ENCODE data around the gene NDFIP2.

The NDFIP2 gene, protein sequence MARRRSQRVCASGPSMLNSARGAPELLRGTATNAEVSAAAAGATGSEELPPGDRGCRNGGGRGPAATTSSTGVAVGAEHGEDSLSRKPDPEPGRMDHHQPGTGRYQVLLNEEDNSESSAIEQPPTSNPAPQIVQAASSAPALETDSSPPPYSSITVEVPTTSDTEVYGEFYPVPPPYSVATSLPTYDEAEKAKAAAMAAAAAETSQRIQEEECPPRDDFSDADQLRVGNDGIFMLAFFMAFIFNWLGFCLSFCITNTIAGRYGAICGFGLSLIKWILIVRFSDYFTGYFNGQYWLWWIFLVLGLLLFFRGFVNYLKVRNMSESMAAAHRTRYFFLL

DNA sequence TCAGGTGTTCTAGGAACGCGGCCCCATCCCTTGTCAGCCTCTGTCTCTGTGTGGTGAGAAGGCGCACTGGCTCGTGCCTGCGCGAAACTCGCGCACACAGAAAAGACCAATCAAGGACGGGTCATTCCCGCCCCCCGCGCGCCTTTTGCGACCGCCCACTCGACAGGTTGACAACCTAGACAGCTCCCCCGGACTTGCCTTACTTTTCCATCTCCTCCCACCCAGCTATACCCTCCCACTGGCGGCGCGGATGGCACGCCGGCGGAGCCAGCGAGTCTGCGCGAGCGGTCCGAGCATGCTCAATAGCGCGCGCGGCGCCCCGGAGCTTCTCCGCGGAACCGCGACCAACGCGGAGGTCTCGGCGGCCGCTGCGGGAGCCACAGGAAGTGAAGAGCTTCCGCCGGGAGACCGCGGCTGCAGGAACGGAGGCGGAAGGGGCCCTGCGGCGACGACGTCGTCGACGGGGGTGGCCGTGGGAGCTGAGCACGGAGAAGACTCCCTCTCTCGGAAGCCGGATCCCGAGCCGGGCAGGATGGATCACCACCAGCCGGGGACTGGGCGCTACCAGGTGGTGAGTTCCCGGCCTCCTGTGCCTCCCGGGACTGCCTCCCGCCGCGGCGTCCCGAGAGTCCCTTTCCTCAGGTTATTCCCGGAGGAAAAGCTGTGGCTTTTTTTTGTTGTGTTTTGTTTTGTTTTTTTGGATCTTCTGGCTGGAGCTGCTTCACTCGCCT lies at the start of gene NDFIP2:
Gene NDFIP2, plus strand, starts transcription at position 202 of the 731 bp plus-strand sequence. Its CDS starts 49 bp downstream, at position 251.
- peak; percentile 93 to 95 for DNase-seq

DNA sequence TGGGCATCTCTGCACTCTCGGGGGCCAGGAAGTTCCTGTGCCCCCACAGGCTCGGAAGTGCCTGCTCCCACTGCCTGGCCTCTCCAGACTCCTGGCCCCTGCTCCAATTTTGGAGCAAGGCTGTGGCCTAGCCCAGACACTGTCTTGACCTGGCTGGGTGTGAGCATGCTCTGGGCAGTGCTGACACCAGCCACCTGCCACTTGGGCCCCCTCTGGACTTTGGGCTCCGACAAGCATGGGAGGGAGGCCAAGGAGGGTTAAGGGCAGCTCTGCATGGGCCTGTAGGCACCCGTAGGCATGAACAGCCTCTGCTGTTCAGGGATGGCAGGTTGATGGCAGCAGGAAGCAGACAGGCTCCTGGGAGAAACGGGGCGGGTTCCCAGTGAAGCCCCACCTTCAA lies 48.9 kb upstream of the NDFIP2 start:
- no peak for DNase-seq

DNA sequence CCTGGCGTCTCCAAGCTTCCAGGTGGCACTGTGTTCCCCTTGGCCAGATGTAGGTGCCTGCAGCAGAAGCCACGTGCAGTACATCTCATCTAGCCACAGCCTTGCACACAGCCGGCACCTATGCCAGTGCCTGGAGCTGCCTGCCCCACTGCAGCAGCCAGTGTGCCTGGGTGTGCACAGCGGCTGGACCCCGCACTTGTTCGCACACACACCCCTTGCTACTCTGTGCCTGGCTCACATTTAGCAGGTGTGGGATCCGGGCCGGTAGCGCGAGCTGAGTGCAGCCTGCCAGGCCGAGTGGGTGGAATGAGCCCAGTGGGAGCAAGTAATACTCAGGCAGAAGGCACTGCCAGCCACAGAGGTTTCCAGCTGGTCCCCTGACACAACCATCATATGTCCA lies 48.0 kb upstream of the NDFIP2 start:
- no peak for DNase-seq

DNA sequence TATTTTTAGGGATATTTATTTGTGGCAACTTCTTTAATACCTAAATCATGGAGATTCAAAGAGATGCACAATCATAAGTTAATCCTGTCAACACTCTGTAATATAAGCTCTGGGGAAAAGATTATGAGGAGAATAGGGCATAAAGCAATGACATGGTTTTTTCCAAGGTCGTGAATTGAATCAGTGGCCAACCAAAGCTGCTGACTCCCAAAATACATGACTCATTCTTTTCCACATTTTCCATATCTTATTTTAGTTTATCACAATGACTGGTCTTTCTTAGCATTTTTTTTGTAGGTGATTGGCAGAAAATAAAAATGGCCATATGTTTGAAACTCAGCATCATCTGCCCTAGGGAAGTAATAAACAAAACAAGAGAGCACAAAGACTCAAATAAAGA lies 46.4 kb upstream of the NDFIP2 start:
- no peak for DNase-seq

DNA sequence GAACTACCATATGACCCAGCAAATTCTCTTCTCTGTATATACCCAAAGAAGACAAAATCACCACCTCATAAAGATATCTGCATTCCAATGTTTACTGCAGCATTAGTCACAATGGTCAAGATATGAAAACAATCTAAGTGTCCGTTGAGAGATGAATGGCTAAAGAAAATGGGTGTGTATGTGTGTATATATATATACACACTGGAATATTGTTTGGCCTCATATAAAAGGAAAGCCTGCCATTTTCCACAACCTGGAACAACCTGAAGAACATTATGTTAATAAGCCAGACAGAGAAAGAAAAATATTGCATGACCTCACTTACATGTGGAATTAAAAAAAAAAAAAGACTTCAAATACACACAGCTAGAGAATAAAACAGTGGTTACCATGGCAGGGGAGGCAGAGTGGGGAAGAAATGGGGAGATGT lies 45.4 kb upstream of the NDFIP2 start:
- no peak for DNase-seq

DNA sequence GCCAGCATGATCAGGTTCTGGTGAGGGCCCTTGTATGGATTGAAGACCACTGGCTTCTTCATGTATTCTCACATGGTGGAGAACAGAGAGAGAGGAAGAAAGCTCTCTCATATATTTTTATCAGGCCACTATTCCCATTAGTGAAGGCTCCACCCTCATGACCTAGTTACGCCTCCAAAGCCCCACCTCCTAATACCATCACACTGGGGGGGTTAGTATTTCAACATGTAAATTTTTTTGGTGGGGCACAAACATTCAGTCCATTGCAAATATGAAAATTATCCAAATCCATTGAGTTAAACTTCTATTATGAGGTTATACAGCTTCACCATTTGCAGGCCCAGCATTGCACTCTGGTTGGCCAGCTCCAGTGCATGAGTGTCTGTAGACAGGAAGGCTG lies 41.7 kb upstream of the NDFIP2 start:
- DNase-seq, result no peak

DNA sequence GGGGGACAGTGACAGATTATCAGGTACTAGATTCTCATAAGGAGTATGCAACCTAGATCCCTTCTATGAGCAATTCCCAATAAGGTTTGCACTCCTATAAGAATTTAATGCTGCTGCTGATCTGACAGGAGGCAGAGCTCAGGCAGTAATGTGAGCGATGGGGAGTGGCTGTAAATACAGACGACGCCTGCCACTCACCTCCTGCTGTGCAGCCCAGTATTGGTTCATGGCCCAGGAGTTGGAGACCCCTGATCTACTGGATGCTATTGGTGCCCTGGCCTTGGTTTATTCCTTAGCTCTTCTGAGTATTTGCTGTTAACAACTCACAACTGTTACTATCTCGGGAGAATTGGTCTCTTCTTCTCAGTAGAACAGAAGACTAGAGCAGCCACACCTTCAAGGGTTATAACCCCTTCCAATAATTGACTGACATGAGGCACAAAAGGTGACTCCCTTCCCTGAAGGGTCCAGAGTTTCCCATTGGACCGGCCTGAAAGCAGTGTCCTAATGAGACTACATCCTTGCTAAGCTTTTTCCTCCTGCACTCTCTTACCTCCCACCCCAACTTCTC lies 39.9 kb upstream of the NDFIP2 start:
- DNase-seq, result no peak

DNA sequence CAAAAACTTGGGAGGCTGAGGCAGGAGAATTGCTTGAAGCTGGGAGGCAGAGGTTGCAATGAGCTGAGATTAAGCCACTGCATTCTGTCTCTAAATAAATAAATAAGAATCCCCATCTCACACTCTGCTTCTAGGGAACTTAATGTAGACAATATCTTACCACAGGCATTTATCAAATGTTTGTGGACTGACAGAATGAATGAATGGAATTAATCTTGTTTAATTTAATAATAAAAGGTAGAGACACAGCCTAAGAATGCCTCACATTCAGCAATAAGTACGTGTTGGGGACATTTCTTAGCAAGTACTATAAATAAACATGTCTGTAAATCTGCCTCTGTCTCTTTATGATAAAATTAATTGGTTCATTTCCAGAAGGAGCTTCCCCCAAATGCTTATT lies 38.7 kb upstream of the NDFIP2 start:
- DNase-seq, result no peak

DNA sequence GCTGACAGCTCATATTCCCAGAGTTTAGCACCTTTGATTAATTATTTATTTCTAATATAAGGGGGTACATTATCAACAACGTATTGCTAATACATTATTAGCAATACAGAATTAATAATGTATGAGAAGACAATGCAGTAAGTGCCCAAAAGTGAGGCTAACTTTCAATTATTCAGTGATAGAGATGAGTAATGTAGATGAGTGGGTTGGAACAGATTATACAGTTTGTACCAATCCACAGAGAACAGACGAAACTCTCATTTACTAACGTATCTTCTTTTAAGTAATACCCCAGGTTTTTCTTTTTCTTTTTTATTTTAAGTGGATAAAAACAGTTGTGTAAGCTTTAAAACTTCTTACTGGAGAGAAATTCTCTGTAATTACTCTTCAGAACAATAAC lies 38.2 kb upstream of the NDFIP2 start:
- DNase-seq, result no peak

DNA sequence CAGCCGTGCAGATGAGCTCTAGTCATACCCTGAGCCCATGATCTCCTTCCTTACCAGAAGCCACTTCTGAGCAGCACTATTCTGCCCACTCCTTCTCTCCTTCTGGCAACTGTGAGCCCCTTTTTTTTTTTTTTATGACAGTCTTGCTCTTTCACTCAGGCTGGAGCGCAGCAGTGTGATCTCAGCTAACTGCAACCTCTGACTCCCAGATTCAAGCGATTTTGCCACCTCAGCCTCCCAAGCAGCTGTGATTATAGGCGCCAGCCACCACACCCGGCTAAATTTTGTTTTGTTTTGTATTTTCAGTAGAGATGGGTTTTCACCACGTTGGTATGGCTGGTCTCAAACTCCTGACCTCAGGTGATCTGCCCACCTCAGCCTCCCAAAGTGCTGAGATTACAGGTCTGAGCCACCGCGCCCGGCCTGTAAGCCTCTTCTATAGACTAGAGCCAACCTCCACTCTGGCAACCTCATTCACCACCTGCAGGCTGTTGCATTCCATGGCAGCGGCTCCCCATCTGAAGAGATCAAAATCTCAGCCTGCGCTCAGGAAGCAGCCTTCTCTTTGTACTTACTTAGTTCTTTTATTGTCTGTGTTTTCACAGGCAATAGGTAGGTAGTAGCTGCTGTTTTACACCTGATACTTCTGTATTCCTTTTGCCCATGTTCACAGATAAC lies 34.8 kb upstream of the NDFIP2 start:
- no peak for DNase-seq

DNA sequence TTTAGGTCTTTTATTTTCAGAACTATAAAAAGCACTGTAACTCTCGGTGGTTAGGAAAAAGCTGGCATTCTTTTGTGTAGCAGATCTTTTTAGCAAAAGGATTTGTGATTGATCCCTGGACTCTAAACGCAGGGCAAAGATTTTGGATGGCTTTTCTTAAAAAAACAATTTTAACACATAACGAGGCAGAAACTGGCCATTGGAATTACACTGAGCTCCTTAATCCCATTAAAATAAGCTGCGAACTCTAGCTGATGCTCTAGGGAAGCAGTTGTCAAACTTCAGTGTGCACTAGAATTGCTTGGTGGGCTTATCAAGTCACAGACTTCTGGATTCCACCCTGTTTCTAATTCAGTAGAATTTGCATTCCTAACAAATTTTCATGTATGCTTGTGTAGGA lies 33.8 kb upstream of the NDFIP2 start:
- no peak for DNase-seq

DNA sequence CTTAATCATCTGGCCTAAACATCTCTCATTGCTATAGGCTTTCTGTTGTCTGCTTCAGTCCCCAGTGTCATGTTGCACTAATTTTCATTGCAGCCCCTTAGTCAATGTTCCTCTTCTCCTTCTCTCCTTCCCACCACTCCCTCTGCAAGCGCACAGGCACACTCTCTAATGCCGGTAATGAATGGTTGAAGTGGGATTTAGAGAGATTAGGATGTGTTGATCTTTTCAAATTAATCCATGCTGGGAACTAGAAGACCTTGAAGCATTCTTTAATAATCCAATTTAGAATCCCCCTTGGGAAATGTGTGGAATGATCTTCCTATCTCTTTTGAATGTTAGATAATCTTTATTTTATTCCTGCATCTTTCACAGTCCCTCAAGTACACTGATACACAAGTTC lies 33.2 kb upstream of the NDFIP2 start:
- no peak for DNase-seq

DNA sequence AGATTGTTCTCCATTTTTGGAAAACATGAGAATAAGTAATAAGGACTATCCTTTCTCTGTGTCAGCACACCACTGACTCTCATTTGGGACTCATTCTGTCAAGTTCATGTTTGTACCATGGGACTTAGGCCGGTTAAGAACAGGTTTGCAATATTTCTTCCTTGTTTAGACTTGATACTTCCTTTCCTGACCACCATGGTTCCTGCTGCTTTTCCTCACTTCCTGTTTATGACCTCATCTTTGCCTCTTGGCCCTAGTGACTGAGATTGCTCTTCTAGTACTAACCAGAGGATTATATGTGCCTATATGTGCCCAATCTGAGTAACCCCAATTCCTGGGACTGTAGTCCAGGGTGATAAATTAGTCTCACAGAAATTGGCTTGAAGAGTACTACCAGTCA lies 32.5 kb upstream of the NDFIP2 start:
- no peak for DNase-seq

DNA sequence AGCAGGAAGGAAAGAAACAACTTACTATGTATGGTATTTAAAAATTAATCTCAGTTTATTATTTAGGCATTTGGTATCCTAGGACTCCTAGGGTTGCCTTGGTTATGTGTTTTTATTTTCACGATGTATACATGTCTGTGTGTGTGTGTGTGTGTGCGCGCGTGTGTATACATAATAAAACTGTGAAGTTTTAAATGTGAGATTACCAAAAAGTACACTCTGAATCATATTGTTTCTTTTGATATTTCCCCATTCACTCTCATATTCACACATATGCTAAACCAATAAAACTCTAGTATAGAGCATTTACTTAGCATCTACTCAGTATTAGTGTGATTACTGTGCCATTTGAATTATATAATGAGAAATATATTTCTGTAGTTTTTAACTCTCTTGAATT lies 30.8 kb upstream of the NDFIP2 start:
- DNase-seq, result no peak

DNA sequence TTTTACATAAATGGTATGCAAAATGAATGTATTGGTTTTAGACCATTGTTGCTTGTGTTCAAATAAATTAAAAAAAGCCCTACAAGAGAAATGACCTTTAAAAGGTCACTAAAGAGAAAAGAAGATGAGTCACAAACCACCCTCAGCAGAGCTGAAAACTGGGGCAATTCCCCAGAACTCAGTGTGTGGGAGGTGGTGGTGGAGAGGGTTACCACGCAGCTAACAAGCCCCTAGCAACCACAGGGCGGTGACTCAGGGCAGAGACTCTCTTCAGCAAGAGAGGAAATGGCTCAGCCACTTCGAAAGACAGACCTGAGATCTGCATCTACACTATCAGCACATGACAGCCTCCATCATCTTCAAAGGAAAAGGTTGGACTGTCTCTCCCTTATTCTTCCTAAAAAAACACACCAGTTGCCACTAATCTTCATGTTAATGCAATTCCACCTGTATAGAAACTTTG lies 29.4 kb upstream of the NDFIP2 start:
- peak; percentile 92 to 94 for DNase-seq

DNA sequence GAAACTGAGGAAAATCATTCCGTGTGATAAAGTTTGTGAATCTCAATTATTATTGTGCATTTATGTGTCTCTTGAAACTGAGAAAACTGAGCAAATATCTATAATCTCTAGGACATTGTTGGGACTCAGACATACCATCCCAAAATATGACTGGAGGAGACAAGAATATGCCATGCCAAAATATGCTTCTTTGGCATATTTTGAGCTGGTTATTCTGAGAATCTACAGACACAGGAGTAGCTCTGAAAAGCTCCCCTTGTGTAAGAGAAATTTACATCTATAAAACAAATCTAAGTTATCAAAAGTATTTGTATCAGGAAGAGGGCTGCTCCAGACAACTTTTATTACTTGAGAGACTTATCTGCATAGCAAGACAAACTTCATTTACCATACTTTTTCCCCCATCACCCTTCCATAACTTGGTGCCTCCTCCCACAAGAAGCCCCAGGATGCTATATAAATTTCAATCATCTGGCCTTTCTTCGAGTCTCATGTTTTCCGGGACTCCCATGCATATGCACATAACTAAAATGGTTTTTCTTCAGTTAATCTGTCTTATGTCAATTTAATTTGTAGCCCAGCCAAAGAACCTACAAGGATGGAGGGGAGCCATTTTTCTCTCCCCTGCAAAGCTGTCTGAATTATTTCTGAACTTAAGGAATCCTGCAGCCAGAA lies 28.6 kb upstream of the NDFIP2 start:
- no peak for DNase-seq

DNA sequence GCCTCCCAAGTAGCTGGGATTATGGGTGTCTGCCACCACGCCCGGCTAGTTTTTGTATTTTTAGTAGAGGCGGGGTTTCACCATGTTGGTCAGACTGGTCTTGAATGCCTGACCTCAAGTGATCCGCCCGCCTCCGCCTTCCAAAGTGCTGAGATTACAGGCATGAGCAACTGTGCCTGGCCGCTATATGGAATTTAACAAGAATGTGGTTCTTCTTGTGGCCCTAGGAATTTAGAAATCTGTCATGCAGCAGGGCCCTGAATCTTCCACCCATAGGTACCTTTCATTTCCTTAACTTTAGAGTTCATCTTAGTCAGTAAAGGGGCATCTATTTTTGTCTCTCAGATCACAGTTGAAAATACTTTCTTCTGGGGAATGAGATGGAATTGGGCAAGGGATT lies 25.6 kb upstream of the NDFIP2 start:
- DNase-seq, result no peak

DNA sequence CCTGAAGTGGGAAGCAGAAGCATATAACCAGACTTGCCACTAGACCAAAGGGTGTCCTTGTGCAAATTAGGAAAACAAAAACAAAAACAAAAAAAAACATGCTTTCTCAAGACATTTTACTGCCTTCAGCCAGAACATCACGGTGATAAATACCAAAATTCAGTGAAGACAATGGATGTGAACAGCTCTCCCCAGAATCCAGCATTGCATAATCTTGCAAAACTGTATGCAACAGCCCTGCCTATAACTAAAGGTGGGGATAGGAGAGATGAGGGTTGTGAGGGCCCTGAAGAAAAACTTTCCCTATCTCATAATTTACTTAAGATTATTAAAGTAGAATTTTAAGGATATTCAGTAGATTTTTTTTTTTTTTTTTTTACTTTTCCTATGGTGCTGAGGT lies 24.9 kb upstream of the NDFIP2 start:
- DNase-seq, result no peak

DNA sequence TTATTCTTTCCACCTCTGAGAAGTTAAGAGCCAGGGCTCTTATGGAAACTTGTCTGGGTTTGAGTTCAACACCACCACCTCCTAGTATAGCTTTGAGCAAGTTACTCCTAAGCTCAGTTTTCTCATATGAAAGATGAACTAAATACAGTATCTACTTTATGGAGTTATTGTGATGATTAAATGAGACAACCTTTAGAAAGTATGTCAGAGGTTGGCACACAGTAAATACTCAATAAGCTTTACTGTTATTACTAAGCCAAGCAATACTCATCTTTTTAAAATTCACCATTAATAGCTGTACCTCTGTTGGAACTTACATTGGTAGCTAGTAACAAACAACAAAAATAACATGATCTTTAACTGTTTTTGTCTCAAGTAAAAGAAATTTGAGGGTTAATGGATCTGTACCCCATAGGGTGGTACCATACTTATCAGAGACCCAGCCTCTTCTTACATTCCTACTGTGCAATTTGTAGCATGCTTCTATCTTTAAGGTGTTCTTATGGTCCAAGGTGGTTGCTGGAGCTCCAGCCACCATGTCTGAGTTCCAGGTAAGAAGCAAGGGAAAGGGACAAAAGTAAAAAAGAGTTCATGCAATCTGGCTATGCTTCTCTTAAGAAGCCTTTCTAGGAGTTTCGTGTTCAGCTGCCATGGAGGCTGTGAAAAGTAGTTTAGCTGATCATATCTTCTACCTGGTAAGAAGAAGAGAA lies 24.1 kb upstream of the NDFIP2 start:
- no peak for DNase-seq

DNA sequence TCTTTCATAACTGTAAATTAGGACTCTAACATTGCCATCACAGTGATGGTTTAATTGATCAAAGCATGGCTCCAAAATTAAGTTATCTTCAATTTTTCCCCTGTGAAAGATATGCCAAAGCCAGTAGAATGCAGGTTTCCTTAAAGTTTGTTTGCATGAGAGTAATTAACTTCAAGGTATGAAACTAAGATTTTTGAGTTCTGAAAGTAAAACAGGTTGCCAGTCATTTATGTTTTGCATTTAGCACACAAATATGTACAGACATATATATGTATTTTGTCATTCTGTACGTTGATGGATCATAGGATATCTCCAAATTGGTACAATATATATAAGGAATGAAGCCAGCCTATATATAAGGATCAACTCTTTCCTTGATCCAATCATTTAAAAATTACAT lies 23.6 kb upstream of the NDFIP2 start:
- no peak for DNase-seq

DNA sequence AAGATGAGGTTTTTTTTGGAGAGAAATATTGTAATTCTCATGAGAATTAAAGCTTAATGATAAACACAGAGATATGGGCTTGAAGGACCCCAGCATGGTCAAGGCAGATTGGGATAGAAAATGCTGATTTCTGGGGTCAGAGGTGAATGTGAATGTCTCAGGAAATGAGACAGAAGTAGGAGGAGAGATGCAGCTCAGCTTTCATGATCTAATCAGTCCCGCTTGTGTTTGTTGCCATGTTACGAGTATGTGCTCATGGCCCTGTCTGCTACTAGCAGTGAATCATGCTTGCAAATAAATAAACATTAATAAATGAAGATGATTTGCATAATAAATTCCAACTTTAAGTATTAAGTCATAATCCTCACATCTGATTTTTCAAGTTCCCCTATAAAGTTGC lies 23.0 kb upstream of the NDFIP2 start:
- DNase-seq, result peak in 1 of 2 experiments; percentile 17

DNA sequence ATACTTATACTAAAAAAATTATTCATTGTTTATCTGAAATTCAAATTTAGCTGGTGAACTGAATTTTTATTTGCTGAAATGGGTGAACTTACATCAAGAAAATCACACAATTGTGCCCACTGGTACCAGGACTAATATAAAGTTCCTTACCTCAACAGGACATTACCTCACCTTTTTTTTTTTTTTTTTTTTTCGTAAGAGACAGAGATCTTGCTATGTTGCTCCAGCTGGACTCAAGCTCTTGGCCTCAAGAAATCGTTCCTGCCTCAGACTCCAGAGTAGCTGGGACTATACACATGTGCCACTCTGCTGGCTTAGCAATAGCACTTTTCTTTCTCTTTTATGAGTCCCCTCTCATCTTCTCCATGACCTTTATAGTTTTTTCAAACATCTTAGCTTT lies 22.5 kb upstream of the NDFIP2 start:
- no peak for DNase-seq

All from activated CD4-positive, alpha-beta T cell treated with anti-CD3 and anti-CD28 coated beads, Interleukin-2, amount 50 U/mL, for 4 hours (primary cell).